Activated naive CD4-positive, alpha-beta T cell (primary cell): ENCODE measurements around the gene LIF.

Experiments used
- DNase-seq, 4 experiments: peaks; one replicate each; lab custom pipeline; 2025; lab: John Stamatoyannopoulos, UW

The LIF gene

GRCh38 chr22:30245985-30246813, at the start of gene LIF:
Gene LIF, minus strand, starts transcription at chr22:30246759. Its CDS starts 64 bp downstream, at chr22:30246695.
- DNase-seq = peak in 2 of 4 experiments; percentile 30 to 41

GRCh38 chr22:30296324-30296723, 49.8 kb upstream of the LIF start:
- DNase-seq = no peak

GRCh38 chr22:30295576-30295975, 49.0 kb upstream of the LIF start:
- DNase-seq = no peak

- no peak for DNase-seq
These were observed 48.3 kb upstream of the LIF start for GRCh38 chr22:30294830-30295229.

GRCh38 chr22:30294066-30294465, 47.5 kb upstream of the LIF start:
- no peak for DNase-seq

- DNase-seq = no peak
These were observed 46.5 kb upstream of the LIF start for GRCh38 chr22:30293026-30293425.

GRCh38 chr22:30292069-30292970, 45.8 kb upstream of the LIF start:
- DNase-seq = no peak

- no peak for DNase-seq
These were observed 44.7 kb upstream of the LIF start for GRCh38 chr22:30291058-30291892.

GRCh38 chr22:30290342-30291057, 43.9 kb upstream of the LIF start:
- DNase-seq = no peak

GRCh38 chr22:30289980-30290313, 43.4 kb upstream of the LIF start:
- no peak for DNase-seq

GRCh38 chr22:30289141-30289979, 42.8 kb upstream of the LIF start, which contains the start of gene CASTOR1:
Gene CASTOR1, minus strand, starts transcription at chr22:30289505. Its CDS starts 8 bp downstream, at chr22:30289497.
- peak; percentile 46 to 88 (median 76) for DNase-seq

GRCh38 chr22:30288419-30289140, 42.0 kb upstream of the LIF start:
- no peak for DNase-seq

GRCh38 chr22:30287648-30288418, 41.3 kb upstream of the LIF start:
- peak; percentile 60 to 87 (median 78) for DNase-seq

GRCh38 chr22:30286813-30287647, 40.5 kb upstream of the LIF start:
- peak; percentile 80 to 85 (median 83) for DNase-seq

GRCh38 chr22:30286331-30286730, 39.8 kb upstream of the LIF start:
- DNase-seq = no peak

- DNase-seq = no peak
These were observed 39.3 kb upstream of the LIF start for GRCh38 chr22:30285846-30286200.

GRCh38 chr22:30285176-30285845, 38.8 kb upstream of the LIF start:
- DNase-seq = no peak
